GM18858 (cell line): Measurements from ENCODE around the gene TBL1Y.
"Not testable (repeated sequence)": the region's sequence is repeated elsewhere in the genome, so short reads cannot be mapped to it uniquely, and the experiment has no call there.

Source experiments
- ATAC-seq: cut with Tn5 transposase; IDR thresholded peaks from one replicate; pipeline ENCODE4 v1.9.1; 2021; ENCODE audit not compliant: unreplicated experiment

The TBL1Y gene

DNA sequence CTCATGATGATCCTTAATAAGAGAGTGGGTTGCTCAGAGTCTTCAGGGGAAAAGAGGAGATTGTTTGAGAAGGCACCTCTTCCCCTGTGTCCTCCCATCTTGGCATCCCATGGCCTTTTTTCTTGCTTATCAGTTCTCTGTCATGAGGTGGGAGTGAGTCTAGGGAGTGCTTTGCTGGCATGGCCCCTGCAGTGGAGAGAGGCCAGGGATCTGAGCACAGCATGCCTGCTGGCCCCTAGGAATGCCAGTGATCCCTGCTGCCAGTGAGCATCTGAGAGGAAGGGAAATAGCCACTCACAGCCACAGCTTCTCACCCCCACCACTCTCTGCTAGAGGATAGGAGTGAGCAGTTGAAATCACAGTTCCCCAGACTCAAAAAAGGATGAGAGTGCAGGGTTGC, 168.2 kb downstream of the TBL1Y start:
- ATAC-seq: no peak

DNA sequence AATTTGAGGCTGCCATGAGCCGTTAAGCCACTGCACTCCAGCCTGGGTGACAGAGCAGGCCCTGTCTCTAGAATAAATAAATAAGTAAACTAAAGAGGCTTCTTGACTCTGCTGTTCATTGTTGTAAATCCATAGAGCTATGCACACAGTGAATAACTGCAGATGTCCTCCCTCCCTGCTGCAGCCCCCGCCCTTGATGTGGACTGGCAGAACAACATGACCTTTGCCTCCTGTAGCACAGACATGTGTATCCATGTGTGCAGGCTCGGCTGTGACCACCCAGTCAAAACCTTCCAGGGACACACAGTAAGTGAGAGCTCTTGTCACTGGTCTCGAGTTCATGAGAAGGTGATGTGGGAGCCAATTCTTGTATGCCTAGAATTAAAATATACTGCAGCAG, 170.1 kb downstream of the TBL1Y start:
- ATAC-seq: not testable (repeated sequence)

DNA sequence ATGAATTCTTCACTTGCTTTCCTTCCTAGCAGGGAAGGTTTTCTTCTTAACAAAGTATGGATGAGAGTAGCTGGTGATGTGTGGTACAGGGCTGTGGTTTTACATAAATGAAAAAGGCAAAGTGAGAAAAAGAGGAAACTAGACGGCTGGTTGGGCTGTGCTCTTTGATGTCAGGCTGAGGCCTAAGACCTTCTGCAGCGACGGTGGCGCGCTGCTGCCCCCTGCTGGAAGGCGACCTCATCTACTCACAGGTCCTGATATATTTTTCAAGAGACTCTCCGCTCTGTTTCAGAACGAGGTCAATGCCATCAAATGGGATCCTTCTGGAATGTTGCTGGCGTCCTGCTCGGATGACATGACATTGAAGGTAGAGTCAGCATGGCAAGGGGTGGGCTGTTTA, 175.1 kb downstream of the TBL1Y start:
- no peak for ATAC-seq

DNA sequence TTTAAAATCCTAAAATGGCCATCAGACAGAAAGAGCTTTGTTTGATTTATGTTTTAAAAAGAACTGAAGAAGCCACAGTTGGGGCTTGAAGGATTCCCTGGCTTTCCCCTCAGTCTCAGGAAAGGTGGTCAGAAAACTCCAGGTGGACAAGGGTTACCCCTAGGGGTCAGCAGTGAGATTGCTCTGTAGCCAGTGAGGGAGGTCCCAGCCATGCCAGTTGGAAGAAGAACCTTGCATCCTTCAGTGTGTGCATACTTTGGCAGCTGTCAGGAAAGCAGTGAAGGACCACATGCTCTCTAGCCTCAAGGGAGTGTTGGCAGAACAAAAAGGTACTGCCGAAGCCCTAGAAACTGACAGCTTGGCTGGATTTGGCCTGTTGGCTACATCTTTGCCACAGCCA, 182.3 kb downstream of the TBL1Y start:
- no peak for ATAC-seq

DNA sequence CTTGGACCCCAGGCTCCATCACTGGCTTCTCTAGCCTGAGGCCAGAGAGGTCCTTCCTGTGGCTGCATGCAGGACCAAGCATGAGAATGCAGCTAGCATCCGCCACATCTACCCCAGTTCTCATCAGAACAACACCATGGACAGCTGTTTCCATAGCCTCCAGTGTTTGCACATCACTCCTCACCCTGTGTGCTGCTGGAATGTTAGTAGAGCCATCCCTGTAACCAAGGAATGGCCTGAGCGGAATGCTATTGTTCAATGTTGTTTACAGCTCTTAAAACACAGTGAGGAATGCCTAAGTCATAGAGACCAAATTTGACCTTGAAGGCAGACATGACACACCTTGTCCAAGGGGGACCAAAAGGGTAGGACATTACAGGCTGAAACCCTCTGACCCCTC, 183.9 kb downstream of the TBL1Y start:
- no peak for ATAC-seq

DNA sequence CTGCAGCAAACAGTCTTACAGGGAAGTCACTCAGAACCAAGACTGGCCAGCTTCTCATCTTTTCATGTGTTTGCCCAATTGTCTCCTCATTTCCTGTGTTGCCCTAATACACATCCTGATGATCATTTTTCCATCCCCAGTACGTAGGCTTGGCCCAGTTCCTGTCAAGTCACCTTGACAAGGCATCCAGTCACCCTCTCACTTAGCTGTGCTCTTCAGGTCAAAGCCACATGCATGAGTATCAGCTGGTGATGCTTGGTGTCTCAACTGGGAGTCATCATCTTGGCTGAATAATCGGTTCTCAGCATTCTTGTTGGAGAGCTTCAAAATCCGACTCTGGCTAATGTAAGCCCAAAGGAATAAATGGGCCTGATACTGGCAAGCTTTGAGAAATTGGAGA, 186.5 kb downstream of the TBL1Y start:
- no peak for ATAC-seq

DNA sequence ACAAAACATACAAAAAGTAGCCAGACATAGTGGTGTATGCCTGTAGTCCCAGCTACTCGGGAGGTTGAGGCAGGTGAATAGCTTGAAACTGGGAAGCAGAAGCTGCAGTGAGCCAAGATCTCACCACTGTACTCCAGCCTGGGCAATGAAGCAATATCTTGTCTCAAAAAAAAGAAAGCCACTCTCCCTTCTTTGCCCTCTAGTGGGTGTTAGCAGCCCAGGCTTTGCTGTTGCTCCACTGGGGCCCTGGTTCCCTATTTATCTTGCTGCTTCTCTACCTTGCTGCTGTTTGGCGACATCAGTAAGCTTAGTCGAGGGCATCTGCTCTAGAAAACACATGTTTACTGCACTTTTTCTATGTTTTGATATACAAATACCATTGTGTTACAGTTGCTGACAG, 189.2 kb downstream of the TBL1Y start:
- ATAC-seq: no peak

DNA sequence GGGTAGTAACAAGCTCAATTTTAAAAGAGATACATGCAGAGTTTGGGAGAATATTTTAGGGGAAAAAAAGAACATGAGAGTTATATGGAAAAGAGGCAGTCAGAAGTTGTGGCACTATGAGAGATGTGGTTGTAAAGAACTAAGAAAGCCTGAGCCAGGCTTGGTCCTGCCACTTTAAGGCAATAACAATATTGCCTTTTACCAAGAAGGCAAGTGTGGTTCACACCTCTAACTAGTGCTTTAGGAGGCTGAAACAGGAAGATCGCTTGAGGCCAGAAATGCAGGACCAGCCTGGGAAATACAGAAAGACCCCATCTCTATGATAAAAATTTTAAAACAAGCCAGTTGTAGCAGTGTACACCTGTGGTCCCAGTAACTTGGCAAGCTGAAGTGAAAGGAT, 192.2 kb downstream of the TBL1Y start:
- no peak for ATAC-seq

DNA sequence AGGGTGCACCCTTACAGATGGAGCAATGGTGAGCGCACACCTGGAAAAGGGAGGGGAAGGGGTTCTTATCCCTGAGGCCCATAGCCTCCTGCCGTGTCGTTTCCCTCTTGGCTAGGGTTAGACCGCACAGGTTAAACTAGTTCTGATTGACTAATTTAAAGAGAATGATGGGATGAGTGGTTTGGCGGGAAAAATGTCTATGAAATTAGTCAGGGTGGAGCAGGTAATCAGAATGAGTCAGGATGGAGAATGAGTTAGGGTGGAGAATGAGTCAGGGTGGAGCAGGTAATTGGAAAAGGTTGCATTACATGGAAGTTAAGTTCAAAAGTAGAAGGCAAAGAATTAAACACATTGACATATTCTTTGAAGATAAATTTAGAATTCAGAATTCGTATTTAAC, 196.7 kb downstream of the TBL1Y start:
- no peak for ATAC-seq

DNA sequence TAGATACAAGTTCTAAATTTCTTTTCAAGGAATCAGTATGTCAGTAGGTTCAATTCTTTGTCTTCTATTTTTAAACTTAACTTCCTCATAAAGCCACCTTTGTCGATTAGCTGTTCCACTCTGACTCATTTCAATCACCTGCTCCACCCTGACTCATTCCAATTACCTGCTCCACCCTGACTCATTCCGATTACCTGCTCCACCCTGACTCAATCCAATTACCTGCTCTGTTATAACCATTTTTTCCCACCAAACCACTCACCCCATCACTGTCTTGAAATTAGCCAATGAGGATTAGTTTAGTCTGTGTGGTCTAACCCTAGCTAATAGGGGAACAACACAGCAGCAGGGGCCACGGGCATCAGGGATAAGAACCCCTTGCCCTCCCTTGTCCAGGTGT, 199.6 kb downstream of the TBL1Y start:
- no peak for ATAC-seq

DNA sequence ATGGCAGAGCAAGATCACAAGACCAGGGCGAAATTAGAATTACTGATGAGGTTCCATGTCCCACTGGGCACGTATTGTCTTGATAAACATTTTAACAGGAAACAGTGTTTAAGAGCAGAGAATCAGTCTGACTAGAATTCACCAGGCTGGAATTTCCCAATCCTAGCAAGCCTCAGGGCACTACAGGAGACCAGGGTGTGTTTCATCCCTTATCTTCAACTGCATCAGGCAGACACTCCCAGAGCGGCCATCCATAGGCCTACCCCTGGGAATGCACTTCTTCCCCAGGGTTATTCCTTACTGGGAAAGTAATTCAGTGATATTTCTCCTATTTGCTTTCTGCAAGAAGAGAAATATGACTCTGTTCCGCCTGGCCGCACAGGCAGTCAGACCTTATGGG, 205.4 kb downstream of the TBL1Y start:
- ATAC-seq: no peak

DNA sequence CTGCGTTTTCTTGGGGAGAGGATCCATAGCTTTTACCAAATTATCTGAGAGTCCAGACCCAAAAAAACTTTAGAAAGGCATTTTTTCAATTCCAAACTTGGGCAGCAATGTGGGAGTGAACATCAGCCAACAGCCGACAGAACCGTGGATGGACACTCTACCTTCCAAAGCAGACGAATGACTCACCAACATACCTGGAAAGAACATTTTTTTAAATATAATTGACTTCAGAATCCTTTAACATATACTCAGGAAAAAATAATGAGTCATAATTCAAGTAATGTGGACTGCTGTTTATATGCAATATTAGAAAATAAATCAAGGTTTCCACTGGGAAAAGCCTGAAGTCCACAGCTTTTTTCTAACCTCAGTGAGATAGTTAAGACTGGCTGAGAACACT, 211.7 kb downstream of the TBL1Y start:
- no peak for ATAC-seq

DNA sequence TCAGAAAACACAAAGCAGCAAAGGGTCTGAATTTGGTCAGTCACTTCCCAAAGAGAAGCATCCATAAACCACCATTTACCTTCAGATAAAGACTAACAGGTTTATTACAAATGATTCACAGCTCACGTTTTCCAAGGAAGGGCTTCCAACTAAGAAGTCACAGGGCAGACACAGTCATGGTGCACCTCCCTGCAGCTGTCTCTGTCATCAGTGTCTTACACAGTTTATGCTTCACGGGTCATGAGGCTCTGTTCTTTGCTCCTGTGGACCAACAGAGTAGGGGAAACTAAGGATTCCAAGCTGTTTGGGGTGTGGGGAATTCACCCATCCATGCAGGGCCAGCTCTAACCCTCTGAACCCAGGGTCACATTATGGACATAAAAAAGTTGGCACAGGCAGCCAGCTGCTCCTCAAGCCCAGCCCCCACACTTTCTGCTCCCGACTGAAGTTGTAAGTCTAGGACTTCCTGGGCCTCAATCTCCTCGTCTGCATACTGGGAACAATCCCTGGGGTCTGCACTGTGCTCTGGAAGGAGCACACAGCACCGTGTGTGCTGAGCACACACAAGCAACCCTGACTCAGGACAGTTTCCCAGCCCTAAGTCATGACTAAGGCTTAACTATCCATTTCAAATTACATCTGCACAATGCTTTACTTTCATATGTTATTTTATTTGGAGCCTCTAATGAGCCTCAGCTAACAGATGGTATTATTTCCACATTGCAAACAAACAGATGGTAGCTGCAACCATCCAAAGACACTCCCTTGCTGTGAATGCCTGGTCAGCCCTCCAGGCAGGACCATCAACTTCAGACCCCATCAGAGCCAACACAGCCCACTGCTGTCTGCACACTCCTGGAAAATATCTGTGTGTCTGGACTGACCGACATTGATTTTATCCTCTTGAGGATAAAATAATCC, 214.9 kb downstream of the TBL1Y start:
- ATAC-seq: no peak

DNA sequence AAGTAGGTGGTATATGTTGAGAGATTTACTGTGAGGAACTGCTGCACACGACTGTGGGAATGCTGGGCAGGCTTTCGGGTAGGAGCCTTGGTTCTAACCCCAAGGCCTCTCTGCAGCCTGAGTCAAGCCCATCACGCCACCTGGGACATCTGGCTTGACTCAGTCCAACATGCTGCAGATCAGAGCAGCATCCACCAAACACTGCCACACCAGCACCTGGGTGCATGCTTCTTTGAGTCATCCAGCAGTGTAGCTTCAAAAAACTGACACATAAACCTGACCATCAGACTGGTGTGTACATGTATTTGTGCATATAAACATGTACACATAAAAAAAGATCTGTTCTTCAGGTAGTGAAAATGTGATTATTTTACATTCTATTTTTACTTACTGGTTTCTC, 217.7 kb downstream of the TBL1Y start:
- no peak for ATAC-seq
